ENCODE data around the gene RIC8A. TPM values are rescaled to one million over a fixed set of nuclear protein-coding genes. Genes with fewer than 3 reads are reported as not detected.
"Not testable (repeated sequence)": the region's sequence is repeated elsewhere in the genome, so short reads cannot be mapped to it uniquely, and the experiment has no call there.

The RIC8A gene
- total and polyA plus RNA-seq, 2 of the 13 experiments (the other 11 are each of a cell fraction or from before 2014, with no cell fraction given): 62.1 to 63.8 TPM

GRCh38 chr11:190546-190945 lies 17.0 kb upstream of the RIC8A start:
- DNase-seq (ENCODE audit: low spot score); CTCF ChIA-PET (ENCODE audit: low intra/inter-chr PET ratio, low total read pairs); H3K4me3 ChIP-seq (replicated peaks in 1 of 3; ENCODE audit: insufficient read depth in 1 of 3, low read depth in 2 of 3, low read length in 3 of 3); intact Hi-C loops (cut with micrococcal nuclease; ENCODE audit: unreplicated experiment); POLR2A ChIA-PET; H4K20me1 ChIP-seq (ENCODE audit: insufficient read depth, low read length); BruUV-seq (replicated peaks); H3K79me2 ChIP-seq (ENCODE audit: insufficient read depth, low read length); H3K27ac ChIP-seq (ENCODE audit: extremely low read length, insufficient read depth, low read length); H3K36me3 ChIP-seq (replicated peaks in 1 of 2; ENCODE audit: control insufficient read depth in 1 of 2, insufficient read depth in 2 of 2, low read length in 2 of 2); H3K4me2 ChIP-seq (ENCODE audit: low read depth, low read length); in situ Hi-C loops (cut with HindIII; ENCODE audit: extremely low pct_ligation_motif_present, low pct_unique_long_range_greater_than_20kb); H3K9me3 ChIP-seq (ENCODE audit: low read length); H3K27me3 ChIP-seq (ENCODE audit: control insufficient read depth in 1 of 2, insufficient read depth in 2 of 2, low read length in 2 of 2); FAIRE-seq; ATAC-seq; H3K9ac ChIP-seq (ENCODE audit: insufficient read depth, low read depth, low read length); H3K4me1 ChIP-seq (ENCODE audit: insufficient read depth, low read length); H2AFZ ChIP-seq (ENCODE audit: low read length): not testable (repeated sequence)
- 70% methylated on average over 5 of the region's 5 CpGs for WGBS (ENCODE audit: low lambda C conversion rate)

- CTCF ChIA-PET (ENCODE audit: low intra/inter-chr PET ratio, low total read pairs); in situ Hi-C loops (cut with HindIII; ENCODE audit: extremely low pct_ligation_motif_present, low pct_unique_long_range_greater_than_20kb); H3K36me3 ChIP-seq (replicated peaks in 1 of 2; ENCODE audit: control insufficient read depth in 1 of 2, insufficient read depth in 2 of 2, low read length in 2 of 2); H3K4me1 ChIP-seq (ENCODE audit: insufficient read depth, low read length); H3K27ac ChIP-seq (ENCODE audit: extremely low read length, insufficient read depth, low read length); H3K4me3 ChIP-seq (replicated peaks in 1 of 3; ENCODE audit: insufficient read depth in 1 of 3, low read depth in 2 of 3, low read length in 3 of 3); DNase-seq (ENCODE audit: low spot score); H4K20me1 ChIP-seq (ENCODE audit: insufficient read depth, low read length); H2AFZ ChIP-seq (ENCODE audit: low read length); POLR2A ChIA-PET; BruUV-seq (replicated peaks); H3K79me2 ChIP-seq (ENCODE audit: insufficient read depth, low read length); H3K27me3 ChIP-seq (ENCODE audit: control insufficient read depth in 1 of 2, insufficient read depth in 2 of 2, low read length in 2 of 2); H3K4me2 ChIP-seq (ENCODE audit: low read depth, low read length); intact Hi-C loops (cut with micrococcal nuclease; ENCODE audit: unreplicated experiment); H3K9me3 ChIP-seq (ENCODE audit: low read length); H3K9ac ChIP-seq (ENCODE audit: insufficient read depth, low read depth, low read length): not testable (repeated sequence)
- peak; percentile 58 for ATAC-seq
- TF ChIP-seq RAD21 (CRISPR knock-in tag; IDR thresholded peaks at IDR 0.05) (0 out of 2 replicates have a peak, but pooled peaks have one; percentile 13), STAG1 (CRISPR knock-in tag; IDR thresholded peaks at IDR 0.05) (peak; percentile 4; the same call in 1 of the 2 replicates)
- peak; percentile 99 for FAIRE-seq
- WGBS (ENCODE audit: low lambda C conversion rate): 96% methylated on average over 2 of the region's 8 CpGs
Observed at GRCh38 chr11:191490-192478, 15.7 kb upstream of the RIC8A start.

- ATAC-seq; intact Hi-C loops (cut with micrococcal nuclease; ENCODE audit: unreplicated experiment): not testable (repeated sequence)
Observed at GRCh38 chr11:192674-193128, 14.8 kb upstream of the RIC8A start, which contains the start of gene SCGB1C1. Gene SCGB1C1 (plus strand): TSS chr11:193078. CDS start chr11:193100, 22 bp downstream.

GRCh38 chr11:193481-193880 lies 14.0 kb upstream of the RIC8A start:
- H3K9ac ChIP-seq (ENCODE audit: insufficient read depth, low read depth, low read length); DNase-seq (ENCODE audit: low spot score); H2AFZ ChIP-seq (ENCODE audit: low read length); intact Hi-C loops (cut with micrococcal nuclease; ENCODE audit: unreplicated experiment); H3K4me1 ChIP-seq (ENCODE audit: insufficient read depth, low read length); H3K36me3 ChIP-seq (replicated peaks in 1 of 2; ENCODE audit: control insufficient read depth in 1 of 2, insufficient read depth in 2 of 2, low read length in 2 of 2); H3K9me3 ChIP-seq (ENCODE audit: low read length); H3K4me3 ChIP-seq (replicated peaks in 1 of 3; ENCODE audit: insufficient read depth in 1 of 3, low read depth in 2 of 3, low read length in 3 of 3); H3K27ac ChIP-seq (ENCODE audit: extremely low read length, insufficient read depth, low read length); FAIRE-seq; ATAC-seq; CTCF ChIA-PET (ENCODE audit: low intra/inter-chr PET ratio, low total read pairs); BruUV-seq (replicated peaks); H3K27me3 ChIP-seq (ENCODE audit: control insufficient read depth in 1 of 2, insufficient read depth in 2 of 2, low read length in 2 of 2); in situ Hi-C loops (cut with HindIII; ENCODE audit: extremely low pct_ligation_motif_present, low pct_unique_long_range_greater_than_20kb); H3K79me2 ChIP-seq (ENCODE audit: insufficient read depth, low read length); H3K4me2 ChIP-seq (ENCODE audit: low read depth, low read length); H4K20me1 ChIP-seq (ENCODE audit: insufficient read depth, low read length); POLR2A ChIA-PET: not testable (repeated sequence)
- WGBS (ENCODE audit: low lambda C conversion rate): 18% methylated on average over 5 of the region's 5 CpGs

More at GRCh38 chr11:192674-193128, 14.8 kb upstream of the RIC8A start, which contains the start of gene SCGB1C1:
- H3K36me3 ChIP-seq (replicated peaks in 1 of 2; ENCODE audit: control insufficient read depth in 1 of 2, insufficient read depth in 2 of 2, low read length in 2 of 2); DNase-seq (ENCODE audit: low spot score); H2AFZ ChIP-seq (ENCODE audit: low read length); H3K27ac ChIP-seq (ENCODE audit: extremely low read length, insufficient read depth, low read length); CTCF ChIA-PET (ENCODE audit: low intra/inter-chr PET ratio, low total read pairs); H3K27me3 ChIP-seq (ENCODE audit: control insufficient read depth in 1 of 2, insufficient read depth in 2 of 2, low read length in 2 of 2); BruUV-seq (replicated peaks); H3K4me2 ChIP-seq (ENCODE audit: low read depth, low read length); POLR2A ChIA-PET; H3K79me2 ChIP-seq (ENCODE audit: insufficient read depth, low read length); in situ Hi-C loops (cut with HindIII; ENCODE audit: extremely low pct_ligation_motif_present, low pct_unique_long_range_greater_than_20kb); H3K9ac ChIP-seq (ENCODE audit: insufficient read depth, low read depth, low read length); H3K4me3 ChIP-seq (replicated peaks in 1 of 3; ENCODE audit: insufficient read depth in 1 of 3, low read depth in 2 of 3, low read length in 3 of 3); FAIRE-seq; H4K20me1 ChIP-seq (ENCODE audit: insufficient read depth, low read length); H3K4me1 ChIP-seq (ENCODE audit: insufficient read depth, low read length); H3K9me3 ChIP-seq (ENCODE audit: low read length): not testable (repeated sequence)
- WGBS (ENCODE audit: low lambda C conversion rate): no CpG with 5 or more reads among the region's 11 CpGs
